Astrocyte of the cerebellum (primary cell): Measurements from ENCODE around the gene ZNF786.

Source experiments
- DNase-seq: peaks from one replicate; pipeline ENCODE4 v3.0.0-alpha.2; 2011; ENCODE audit warnings: low read depth
- H3K4me3 ChIP-seq: 2 replicates; pipeline ENCODE4 v1.5.1; 2011; ENCODE audit warnings: mild to moderate bottlenecking, low read depth, low read length, moderate library complexity
- in situ Hi-C: cut with HindIII; loops from 2 replicates; pipeline ENCODE4 v1.10.0; 2017; ENCODE audit warnings: low sequenced_read_pairs
- TF ChIP-seq, protein P1 (sequence below): IDR thresholded peaks from 2 replicates; pipeline ENCODE4 v1.5.1; 2012; ENCODE audit warnings: low read length, low read depth, moderate library complexity, mild to moderate bottlenecking; ENCODE audit errors: missing control alignments

ZNF786 gene

DNA sequence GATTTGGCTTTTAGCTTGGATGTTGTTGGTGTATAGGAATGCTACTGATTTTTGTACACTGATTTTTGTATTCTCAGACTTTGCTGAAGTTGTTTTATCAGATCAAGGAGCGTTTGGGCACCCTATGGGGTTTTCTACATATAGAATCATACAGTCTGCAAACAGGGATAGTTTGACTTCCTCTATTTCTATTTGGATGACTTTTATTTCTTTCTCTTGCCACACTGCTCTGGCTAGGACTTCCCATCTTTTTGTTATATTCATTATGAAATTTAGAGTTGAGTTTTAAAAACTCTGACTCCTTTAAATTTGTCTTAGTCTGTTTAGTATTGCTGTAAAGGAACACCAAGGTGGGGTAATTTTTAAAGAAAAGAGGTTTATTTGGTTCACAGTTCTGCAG, 4.7 kb downstream of the ZNF786 start:
- H3K4me3 ChIP-seq, result no peak overlapping the region
- TF ChIP-seq, protein P1, sequence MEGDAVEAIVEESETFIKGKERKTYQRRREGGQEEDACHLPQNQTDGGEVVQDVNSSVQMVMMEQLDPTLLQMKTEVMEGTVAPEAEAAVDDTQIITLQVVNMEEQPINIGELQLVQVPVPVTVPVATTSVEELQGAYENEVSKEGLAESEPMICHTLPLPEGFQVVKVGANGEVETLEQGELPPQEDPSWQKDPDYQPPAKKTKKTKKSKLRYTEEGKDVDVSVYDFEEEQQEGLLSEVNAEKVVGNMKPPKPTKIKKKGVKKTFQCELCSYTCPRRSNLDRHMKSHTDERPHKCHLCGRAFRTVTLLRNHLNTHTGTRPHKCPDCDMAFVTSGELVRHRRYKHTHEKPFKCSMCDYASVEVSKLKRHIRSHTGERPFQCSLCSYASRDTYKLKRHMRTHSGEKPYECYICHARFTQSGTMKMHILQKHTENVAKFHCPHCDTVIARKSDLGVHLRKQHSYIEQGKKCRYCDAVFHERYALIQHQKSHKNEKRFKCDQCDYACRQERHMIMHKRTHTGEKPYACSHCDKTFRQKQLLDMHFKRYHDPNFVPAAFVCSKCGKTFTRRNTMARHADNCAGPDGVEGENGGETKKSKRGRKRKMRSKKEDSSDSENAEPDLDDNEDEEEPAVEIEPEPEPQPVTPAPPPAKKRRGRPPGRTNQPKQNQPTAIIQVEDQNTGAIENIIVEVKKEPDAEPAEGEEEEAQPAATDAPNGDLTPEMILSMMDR, result no peak
- no peak for DNase-seq
- in situ Hi-C loops, result no loop called here

DNA sequence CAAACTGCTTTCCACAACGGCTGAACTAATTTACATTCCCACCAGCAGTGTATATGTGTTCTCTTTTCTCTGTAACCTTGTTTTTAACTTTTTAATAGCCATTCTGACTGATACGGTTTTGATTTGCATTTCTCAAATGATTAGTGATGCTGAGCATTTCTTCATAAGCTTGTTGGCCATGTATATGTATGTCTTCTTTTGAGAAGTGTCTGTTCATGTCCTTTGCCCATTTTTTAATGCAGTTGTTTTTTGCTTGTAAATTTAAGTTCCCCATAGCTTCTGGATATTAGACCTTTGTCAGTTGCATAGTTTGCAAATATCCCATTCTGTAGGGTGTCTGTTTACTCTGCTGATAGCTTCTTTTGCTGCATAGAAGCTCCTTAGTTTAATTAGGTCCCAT, 6.1 kb downstream of the ZNF786 start:
- no peak for DNase-seq
- H3K4me3 ChIP-seq, result no peak overlapping the region
- TF ChIP-seq, protein P1, result no peak
- in situ Hi-C loops, result no loop called here

DNA sequence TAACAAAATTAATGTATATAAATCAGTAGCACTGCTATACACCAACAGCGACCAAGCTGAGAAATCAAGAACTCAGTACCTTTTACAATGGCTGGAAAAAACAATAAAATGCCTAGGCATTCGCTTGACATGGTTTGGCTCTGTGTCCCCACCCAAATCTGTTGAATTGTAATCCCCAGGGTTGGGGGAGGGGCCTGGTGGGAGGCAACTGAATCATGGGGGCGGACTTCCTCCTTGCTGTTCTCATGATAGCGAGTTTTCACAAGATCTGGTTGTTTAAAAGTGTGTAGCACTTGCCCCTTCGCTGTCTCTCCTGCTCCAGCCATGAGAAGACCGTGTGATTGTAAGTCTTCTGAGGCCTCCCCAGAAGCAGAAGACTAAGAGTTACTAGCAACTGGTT, 8.6 kb downstream of the ZNF786 start:
- DNase-seq, result no peak
- H3K4me3 ChIP-seq, result no peak overlapping the region
- in situ Hi-C loops, result no loop called here
- TF ChIP-seq, protein P1, result no peak

DNA sequence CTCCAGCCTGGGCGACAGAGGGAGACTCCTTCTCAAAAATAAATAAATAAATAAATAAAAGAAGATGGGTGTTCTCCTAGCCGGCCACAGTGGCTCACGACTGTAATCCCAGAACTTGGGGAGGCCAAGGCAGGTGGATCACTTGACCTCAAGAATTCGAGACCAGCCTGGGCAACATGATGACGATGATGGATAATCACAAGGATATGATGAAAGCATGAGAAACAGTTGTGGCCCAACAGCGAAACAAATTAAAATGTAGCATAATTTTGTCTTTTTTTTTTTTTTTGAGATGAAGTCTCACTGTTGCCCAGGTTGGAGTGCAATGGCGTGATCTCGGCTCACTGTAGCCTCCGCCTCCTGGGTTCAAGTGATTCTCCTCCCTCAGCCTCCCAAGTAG, 12.9 kb downstream of the ZNF786 start:
- TF ChIP-seq, protein P1, result no peak
- in situ Hi-C loops, result no loop called here
- H3K4me3 ChIP-seq, result no peak overlapping the region
- DNase-seq, result no peak

DNA sequence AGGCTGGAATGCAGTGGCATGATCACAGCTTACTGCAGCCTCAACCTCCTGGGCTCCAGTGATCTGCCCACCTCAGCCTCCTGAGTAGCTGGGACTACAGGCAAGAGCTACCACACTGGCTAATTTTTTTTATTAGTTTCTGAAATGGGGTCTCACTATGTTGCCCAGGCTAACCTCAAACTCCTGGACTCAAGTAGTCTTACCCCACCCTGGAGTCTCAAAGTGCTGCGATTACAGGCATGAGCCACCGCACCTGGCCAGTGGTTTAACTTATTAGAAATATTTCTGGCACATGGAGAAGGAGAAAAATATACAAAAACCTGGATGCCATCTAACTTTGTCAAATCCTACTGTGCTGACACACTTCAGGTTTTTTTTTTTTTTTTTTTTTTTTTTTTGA, 15.2 kb downstream of the ZNF786 start:
- in situ Hi-C loops, result no loop called here
- no peak for DNase-seq
- TF ChIP-seq, protein P1, result no peak
- no peak overlapping the region for H3K4me3 ChIP-seq

DNA sequence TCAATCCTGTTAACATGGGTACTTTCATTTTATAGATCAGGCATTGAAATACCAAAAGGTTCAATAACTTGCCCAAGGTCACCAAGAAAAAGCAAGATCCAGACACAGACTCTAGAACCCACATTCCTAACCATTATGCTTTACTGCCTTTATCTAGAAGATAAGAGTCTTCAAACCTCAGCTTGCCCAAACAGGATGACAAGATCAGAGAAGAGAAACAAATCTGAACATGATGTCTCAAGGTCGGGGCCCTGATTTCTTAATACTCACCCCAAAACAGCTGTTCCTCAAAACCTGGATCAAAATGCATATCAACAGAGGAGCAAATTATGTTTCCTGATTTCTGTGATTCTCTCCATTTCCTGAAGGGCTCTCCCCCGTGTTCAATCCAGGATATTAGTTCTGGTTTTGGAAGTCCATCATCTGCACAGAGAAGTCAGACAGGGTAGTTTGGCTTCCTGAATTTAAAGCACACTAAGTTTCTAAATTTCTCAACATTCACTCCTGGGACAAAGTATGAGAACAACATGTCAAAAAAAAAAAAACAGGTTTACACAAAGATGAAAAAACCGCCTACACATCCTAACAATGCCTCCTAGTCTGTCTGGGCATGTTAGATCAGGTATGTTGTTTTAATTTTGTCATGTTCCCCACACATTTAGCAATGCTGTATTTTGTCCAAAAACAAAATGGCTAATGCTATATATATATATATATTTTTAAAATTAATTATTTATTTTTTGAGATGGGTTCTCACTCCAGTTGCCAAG, 16.2 kb downstream of the ZNF786 start:
- TF ChIP-seq, protein P1, result no peak
- no peak overlapping the region for H3K4me3 ChIP-seq
- DNase-seq, result no peak
- in situ Hi-C loops, result no loop called here
